HL-60 (cell line): ENCODE measurements around the gene CYP1A1.

Experiments
- CTCF ChIP-seq: IDR thresholded peaks from one replicate; pipeline ENCODE4 v1.5.1; 2011; ENCODE audit warnings: low read length, control low read depth, inconsistent platforms; ENCODE audit not compliant: insufficient read depth
- GABPA ChIP-seq: IDR thresholded peaks from 2 replicates; pipeline ENCODE4 v1.6.1; 2012; ENCODE audit warnings: low read depth
- TF ChIP-seq, protein P1 (sequence below): IDR thresholded peaks from 2 replicates; pipeline ENCODE4 v1.6.1; 2012; ENCODE audit warnings: low read depth; ENCODE audit not compliant: insufficient replicate concordance

GRCh38 chr15:74768099-74768770, 42.9 kb upstream of the CYP1A1 start:
- no peak for TF ChIP-seq CTCF
- no peak for TF ChIP-seq GABPA
- TF ChIP-seq, protein P1, sequence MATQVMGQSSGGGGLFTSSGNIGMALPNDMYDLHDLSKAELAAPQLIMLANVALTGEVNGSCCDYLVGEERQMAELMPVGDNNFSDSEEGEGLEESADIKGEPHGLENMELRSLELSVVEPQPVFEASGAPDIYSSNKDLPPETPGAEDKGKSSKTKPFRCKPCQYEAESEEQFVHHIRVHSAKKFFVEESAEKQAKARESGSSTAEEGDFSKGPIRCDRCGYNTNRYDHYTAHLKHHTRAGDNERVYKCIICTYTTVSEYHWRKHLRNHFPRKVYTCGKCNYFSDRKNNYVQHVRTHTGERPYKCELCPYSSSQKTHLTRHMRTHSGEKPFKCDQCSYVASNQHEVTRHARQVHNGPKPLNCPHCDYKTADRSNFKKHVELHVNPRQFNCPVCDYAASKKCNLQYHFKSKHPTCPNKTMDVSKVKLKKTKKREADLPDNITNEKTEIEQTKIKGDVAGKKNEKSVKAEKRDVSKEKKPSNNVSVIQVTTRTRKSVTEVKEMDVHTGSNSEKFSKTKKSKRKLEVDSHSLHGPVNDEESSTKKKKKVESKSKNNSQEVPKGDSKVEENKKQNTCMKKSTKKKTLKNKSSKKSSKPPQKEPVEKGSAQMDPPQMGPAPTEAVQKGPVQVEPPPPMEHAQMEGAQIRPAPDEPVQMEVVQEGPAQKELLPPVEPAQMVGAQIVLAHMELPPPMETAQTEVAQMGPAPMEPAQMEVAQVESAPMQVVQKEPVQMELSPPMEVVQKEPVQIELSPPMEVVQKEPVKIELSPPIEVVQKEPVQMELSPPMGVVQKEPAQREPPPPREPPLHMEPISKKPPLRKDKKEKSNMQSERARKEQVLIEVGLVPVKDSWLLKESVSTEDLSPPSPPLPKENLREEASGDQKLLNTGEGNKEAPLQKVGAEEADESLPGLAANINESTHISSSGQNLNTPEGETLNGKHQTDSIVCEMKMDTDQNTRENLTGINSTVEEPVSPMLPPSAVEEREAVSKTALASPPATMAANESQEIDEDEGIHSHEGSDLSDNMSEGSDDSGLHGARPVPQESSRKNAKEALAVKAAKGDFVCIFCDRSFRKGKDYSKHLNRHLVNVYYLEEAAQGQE, result no peak
